Cerebellar cortex (tissue), 1 donor: ENCODE measurements around the gene PPP4R2.

Experiments
- DNase-seq: peaks from one replicate; pipeline ENCODE4 v3.0.0-alpha.2; 2015; ENCODE audit warnings: low spot score

The PPP4R2 gene, protein sequence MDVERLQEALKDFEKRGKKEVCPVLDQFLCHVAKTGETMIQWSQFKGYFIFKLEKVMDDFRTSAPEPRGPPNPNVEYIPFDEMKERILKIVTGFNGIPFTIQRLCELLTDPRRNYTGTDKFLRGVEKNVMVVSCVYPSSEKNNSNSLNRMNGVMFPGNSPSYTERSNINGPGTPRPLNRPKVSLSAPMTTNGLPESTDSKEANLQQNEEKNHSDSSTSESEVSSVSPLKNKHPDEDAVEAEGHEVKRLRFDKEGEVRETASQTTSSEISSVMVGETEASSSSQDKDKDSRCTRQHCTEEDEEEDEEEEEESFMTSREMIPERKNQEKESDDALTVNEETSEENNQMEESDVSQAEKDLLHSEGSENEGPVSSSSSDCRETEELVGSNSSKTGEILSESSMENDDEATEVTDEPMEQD

DNA sequence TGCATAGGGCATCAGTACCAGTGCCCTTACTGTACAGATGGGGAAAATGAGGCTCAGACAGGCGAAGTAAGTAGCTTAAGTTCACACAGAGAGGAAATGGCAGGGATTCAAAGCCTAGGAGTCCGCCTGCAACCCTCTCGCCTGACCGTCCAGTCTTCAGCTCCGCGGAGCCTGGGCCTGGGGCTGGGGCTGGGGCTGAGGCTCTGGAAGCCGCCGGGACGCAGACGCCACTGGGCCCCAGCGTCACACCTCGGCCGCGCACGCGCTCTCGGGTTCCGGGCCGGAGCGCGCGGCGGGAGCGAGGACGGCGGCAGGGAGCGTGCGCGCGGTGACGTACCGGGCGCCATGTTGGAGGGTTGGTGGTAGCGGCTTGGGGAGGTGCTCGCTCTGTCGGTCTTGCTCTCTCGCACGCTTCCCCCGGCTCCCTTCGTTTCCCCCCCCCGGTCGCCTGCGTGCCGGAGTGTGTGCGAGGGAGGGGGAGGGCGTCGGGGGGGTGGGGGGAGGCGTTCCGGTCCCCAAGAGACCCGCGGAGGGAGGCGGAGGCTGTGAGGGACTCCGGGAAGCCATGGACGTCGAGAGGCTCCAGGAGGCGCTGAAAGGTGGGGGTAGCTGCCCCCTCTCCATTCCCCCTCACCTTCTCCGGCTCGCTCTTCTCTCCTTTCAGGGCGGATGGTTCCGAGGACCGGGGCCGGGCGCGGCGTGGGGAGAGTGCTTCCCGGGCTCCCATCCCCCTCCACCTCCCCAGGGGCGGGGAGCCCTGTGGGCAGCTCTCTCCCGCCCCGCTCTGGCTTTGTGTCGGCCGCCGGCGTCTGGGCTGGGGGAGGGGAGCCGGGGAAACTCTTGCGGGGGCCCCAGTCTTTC lies at the start of gene PPP4R2:
PPP4R2 (plus strand) TSS at position 339 of the 861 bp plus-strand sequence; CDS start at position 566, 227 bp downstream.
- DNase-seq, result peak; percentile 79

DNA sequence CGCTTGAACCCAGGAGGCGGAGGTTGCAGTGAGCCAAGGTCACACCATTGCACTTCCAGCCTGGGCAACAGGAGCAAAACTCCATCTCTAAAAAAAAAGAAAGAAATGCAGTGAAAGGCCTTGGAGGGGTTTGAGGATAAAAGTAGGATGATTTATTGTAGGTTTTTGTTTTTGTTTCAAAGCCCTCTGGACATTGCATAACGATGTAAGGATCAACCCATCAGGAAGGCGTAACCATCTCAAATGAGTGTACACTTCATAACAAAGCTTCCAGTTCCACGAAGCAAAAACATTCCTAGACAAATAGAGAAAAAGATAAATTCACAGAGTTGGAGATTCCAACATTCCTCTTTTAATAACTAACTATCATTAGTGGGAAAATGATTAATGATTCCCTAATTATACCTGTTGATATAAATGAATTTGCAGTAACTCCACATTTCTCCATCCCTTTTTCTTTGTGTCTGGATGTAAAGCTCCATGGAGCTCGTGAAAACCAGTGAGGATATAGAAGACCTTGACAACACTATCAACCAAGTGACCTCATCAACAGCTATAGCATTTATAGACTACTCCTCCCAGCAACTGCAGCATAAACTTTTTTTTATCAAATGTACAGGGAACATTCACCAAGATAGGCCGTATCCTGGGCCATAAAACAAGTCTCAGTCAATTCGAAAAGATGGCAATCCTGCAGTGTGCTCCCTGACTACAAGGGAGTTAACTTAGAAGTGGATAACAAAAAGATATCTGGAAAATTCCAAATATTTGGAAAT lies 48.7 kb upstream of the PPP4R2 start:
- DNase-seq, result no peak

DNA sequence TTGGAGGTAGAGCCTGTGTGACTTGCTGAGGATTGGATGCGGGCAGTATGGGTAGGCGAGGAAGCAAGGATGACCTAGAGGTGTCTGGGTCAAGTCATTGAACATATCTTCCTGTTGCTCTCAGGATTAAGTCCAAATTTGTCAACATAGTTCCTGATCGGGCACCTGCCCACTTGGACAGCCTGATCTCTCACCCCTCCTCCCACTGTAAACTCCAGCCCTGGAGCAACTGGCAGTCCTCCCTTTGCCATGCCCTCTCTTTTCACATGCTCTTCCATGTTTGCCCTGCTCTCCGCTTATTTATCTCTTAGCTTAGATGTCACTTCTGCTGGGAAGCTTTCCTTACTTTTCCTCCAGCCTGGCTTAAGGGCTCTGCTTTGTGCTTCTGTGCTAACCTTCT lies 47.6 kb upstream of the PPP4R2 start:
- DNase-seq, result no peak

DNA sequence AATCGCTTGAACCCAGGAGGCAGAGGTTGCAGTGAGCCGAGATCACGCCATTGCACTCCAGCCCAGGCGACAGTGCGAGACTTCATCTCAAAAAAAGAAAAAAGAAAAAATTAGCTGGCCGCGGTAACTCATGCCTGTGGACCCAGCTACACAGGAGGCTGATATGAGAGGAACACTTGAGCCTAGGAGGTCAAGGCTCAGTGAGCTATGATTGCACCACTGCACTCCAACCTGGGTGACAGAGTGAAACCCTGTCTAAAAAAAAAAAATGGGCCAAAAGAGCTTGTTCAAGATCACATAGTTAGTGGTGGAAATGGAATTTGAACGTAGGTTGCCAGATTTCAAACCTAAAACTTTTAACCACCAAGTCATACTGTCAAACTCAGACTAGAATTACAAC lies 46.2 kb upstream of the PPP4R2 start:
- no peak for DNase-seq

- no peak for DNase-seq
Observed at GRCh38 chr3:72950801-72951200, 45.8 kb upstream of the PPP4R2 start.

DNA sequence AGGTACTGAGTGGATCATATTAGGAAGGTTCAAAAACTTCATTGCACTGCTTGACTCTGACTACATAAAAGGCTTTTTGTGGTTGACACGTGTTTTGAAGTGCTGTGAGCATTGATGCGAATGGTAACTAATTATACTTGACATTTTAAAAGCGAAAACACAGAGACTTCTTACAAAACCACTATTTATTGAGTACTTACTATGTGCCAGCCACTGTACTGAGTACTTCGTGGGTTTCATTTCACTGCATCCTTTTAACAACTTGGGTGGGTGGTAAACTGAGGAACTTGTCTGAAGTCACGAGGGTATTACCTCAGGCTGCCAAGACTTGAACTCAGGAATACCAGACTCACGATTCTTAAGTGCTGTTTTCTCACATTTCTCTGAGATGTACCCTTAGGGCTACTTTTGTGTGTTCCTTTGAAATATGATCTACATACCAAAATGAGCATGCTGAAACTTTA lies 45.3 kb upstream of the PPP4R2 start:
- DNase-seq, result no peak

GRCh38 chr3:72953325-72953956 lies 43.2 kb upstream of the PPP4R2 start:
- no peak for DNase-seq

DNA sequence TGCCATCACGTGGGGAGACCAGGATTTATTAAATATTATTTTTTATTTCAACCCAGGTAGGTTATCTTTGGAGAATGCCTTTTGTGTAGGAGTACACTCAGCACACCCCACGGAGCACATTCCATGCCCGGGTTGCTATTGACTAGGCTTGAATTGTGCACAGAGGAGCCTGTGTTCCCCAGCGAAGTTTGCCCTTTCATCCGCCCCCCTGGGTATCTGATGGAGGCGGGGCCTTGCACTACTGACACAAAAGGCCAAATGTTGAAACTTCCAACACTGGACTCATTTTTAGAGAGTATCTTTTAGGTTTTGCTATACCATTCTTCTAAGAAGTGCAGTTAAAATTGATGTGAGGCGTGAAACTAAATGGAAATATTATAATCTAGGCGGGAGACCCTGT lies 39.3 kb upstream of the PPP4R2 start:
- no peak for DNase-seq

GRCh38 chr3:72959336-72959735 lies 37.3 kb upstream of the PPP4R2 start:
- no peak for DNase-seq

GRCh38 chr3:72960812-72961518 lies 35.6 kb upstream of the PPP4R2 start:
- no peak for DNase-seq

DNA sequence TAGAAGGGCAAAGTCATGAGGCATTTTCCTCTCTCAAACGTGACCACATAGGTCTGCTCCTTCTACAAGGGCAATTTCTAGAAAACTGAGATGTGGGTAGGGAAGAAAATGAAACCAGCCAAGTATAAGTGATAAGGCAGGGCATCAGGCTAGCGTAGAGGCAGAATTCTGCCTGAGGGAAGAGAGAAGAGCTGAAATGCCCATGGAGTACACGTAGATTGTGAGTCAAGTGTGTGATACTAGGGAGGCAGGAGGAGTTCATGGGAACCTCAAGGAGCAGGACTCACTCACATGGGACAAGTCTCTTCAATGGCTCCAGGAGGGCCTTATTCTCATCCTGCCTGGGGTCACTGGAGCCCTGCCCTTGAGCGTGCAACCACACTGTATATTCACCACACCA lies 34.9 kb upstream of the PPP4R2 start:
- DNase-seq, result no peak

- DNase-seq, result no peak
Observed at GRCh38 chr3:72962317-72962716, 34.3 kb upstream of the PPP4R2 start.

GRCh38 chr3:72964633-72965032 lies 32.0 kb upstream of the PPP4R2 start:
- DNase-seq, result no peak

DNA sequence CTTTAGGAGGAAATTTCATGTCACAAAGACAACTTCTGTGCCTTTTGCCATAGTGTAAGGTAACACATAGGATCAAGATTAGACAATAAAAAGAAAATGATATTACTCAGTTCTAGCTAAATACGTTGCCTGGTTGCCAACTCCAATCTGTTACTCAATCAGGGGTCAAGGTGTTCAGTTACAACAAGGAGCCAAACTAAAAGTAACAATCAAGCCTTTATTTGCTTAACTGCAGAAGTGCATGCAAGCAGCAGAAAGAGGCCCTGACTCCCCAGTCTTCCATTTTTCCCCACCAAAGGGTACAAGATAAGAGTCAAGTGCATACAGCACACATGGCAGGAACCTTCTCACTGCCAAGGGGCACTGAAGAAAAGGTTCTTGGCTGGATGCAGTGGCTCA lies 28.3 kb upstream of the PPP4R2 start:
- DNase-seq, result no peak

GRCh38 chr3:72969766-72970165 lies 26.8 kb upstream of the PPP4R2 start:
- DNase-seq, result no peak

GRCh38 chr3:72970942-72971341 lies 25.7 kb upstream of the PPP4R2 start:
- DNase-seq, result no peak

DNA sequence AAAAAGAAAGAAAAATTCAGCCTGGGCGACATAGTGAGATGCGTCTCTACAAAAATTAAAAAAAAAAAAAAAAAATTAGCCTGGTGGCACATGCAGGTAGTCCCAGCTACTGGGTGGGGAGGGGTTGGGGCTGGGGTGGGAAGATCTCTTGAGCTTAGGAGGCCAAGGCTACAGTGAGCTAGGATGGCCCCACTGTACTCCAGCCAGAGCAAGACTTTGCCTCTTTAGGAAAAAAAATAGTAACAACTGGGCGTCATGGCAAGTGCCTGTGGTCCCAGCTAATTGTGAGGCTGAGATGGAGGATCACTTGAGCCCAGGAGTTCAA lies 23.9 kb upstream of the PPP4R2 start:
- no peak for DNase-seq

DNA sequence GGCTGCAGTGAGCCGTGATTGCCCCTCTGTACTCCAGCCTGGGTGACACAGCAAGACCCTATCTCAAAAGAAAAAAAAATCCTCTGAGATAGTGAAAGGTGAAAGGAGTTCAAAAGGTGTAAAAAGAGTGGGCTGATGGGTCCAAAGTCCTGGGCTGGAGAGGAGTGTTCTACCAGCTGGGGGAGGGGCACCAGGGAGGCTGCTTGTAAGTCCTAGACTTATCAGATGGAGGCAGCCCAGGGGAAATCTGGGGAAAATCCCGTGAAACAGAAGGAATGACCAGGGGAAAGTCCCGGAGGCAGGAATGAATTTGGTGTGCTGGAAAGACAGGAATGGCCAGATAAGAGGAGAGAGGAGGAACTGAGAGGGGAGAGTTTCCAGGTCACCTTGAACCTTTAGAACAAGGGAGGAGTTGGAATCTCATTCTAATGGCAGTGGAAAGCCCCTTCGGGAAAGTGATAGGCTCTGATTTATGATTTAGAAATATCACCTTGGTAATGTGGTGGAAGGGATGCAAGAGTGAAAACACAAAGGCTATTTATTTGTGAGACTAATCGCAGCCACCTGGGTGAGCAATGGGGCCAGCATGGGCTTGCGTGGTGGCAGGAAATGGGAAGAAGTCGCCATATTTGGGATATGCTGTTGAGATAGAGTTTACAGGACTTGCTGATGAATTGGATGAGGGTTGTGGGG lies 23.4 kb upstream of the PPP4R2 start:
- no peak for DNase-seq

- DNase-seq, result no peak
Observed at GRCh38 chr3:72973786-72974185, 22.8 kb upstream of the PPP4R2 start.

DNA sequence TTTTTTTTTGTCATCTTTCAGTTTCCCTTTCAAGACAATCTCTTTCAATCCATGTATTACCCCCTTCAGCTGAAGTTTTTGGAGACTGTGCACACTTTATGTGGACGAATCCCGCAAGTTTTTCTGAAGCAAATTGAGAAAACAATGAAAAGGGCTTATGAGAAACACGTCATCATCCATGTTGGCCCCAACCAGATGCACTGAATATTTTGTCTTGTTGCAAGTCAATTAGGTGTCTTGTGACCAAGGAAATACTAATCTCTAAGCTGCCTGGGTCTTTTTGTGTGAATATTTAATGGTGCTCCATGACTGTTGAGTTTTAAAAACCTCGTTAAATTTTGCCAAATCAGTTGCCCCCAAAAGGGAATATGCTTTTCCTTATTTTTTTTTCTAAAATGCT lies 21.7 kb upstream of the PPP4R2 start:
- DNase-seq, result no peak

DNA sequence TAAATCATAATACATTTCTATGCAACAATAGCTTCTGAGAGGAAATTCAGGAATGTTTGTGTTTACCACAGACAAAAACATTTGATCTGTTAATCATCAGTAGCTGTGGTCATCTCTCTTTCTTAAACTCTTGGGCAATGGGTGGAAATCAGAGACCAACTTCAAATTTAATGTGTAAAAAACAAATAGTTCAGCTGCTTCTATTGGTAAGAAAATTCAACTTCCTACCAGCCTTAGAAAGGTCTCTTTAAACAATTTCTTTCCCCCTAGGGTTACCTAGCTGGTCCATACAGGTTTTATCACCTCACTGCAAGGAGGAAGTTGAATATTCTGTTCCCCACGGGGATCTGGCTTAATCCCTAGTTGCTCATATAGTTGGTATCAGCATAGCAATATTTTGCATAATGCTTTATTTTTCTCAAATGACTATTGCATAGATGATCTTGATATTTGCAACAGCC lies 20.3 kb upstream of the PPP4R2 start:
- no peak for DNase-seq
